SK-MEL-5 (cell line): ENCODE results near the gene PCSK7. TPM values are rescaled to one million over a fixed set of nuclear protein-coding genes. Genes with fewer than 3 reads are reported as not detected.

ENCODE experiments used
- small RNA-seq, 2 experiments: library from RNA; depleted of rRNA; stranded (forward); fragments of <200 nt; gene quantifications; one replicate each; pipeline ENCODE3, GENCODE V24; 2014
- total RNA-seq: library from RNA; depleted of rRNA; stranded (reverse); fragments of >200 nt; shearing (Covaris generic); gene quantifications from 2 replicates; pipeline ENCODE4 v1.2.3, GENCODE V29; 2014; rRNA removed

The PCSK7 gene
- total RNA-seq, 1 experiment from 2014 or later = 16.0 TPM

Small RNA genes lying within 50 kb of the gene (small RNA-seq; reads per million reads assigned to genes)
- gene RF00564 = 0 reads per million in 2 experiments

Other genes with a start within 250 kb of the PCSK7 start
- 8.7 and 9.2 TPM in 2 replicates for gene SIK3, start 133.6 kb downstream of the PCSK7 start, total RNA-seq
- gene PAFAH1B2, start 87.8 kb downstream of the PCSK7 start, total RNA-seq = 102 and 108 TPM in 2 replicates
- 9.8 and 11.4 TPM in 2 replicates for gene SIDT2, start 53.3 kb downstream of the PCSK7 start, total RNA-seq
- 0.50 and 0.96 TPM in 2 replicates for gene TAGLN, start 32.7 kb downstream of the PCSK7 start, total RNA-seq
- gene RNF214, start 598 bp upstream of the PCSK7 start, total RNA-seq = 4.8 and 5.8 TPM in 2 replicates
- gene BACE1-AS, start 59.3 kb upstream of the PCSK7 start, total RNA-seq = 2.4 and 3.1 TPM in 2 replicates
- 2.0 and 2.3 TPM in 2 replicates for gene BACE1, start 84.2 kb upstream of the PCSK7 start, total RNA-seq
- 20.5 and 22.9 TPM in 2 replicates for gene CEP164, start 95.8 kb upstream of the PCSK7 start, total RNA-seq